Cardiac fibroblast (primary cell): Measurements from ENCODE around the gene CEP68.

Experiments
- DNase-seq, 2 donors: peaks; one replicate each; pipeline versions ENCODE4 v3.0.0 to v3.0.0-alpha.2; 2010; ENCODE audit warnings: low read depth in 2 of 2
- H3K4me3 ChIP-seq, 2 donors: replicated peaks in 1 of 2; 1 replicate in 1 of 2; 2 replicates in 1 of 2; pipeline ENCODE4 v1.5.1; 2011; ENCODE audit warnings: low read depth in 2 of 2, low read length in 2 of 2, mild to moderate bottlenecking in 2 of 2, moderate library complexity in 1 of 2
- TF ChIP-seq, protein P1 (sequence below): IDR thresholded peaks from one replicate; pipeline ENCODE4 v1.5.1; 2011; ENCODE audit warnings: low read depth, mild to moderate bottlenecking, low read length, inconsistent platforms

Gene CEP68

DNA sequence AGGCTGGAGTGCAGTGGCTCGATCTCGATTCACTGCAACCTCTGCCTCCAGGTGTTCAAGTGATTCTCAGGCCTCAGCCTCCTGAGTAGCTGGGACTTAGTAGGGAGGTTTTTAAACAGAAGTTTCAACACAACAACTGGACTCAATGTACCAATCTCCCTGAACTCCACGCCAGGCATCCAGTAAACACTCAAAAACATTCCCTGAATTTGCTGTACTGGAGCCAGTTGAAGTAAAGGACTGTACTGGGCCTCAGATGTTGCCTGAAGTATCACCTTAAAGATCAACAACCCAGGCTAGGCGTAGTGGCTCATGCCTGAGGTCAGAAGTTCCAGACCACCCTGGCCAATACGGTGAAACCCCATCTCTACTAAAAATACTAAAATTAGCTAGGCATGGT, 51.3 kb downstream of the CEP68 start:
- TF ChIP-seq, protein P1, sequence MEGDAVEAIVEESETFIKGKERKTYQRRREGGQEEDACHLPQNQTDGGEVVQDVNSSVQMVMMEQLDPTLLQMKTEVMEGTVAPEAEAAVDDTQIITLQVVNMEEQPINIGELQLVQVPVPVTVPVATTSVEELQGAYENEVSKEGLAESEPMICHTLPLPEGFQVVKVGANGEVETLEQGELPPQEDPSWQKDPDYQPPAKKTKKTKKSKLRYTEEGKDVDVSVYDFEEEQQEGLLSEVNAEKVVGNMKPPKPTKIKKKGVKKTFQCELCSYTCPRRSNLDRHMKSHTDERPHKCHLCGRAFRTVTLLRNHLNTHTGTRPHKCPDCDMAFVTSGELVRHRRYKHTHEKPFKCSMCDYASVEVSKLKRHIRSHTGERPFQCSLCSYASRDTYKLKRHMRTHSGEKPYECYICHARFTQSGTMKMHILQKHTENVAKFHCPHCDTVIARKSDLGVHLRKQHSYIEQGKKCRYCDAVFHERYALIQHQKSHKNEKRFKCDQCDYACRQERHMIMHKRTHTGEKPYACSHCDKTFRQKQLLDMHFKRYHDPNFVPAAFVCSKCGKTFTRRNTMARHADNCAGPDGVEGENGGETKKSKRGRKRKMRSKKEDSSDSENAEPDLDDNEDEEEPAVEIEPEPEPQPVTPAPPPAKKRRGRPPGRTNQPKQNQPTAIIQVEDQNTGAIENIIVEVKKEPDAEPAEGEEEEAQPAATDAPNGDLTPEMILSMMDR, result no peak
- no peak for DNase-seq
- H3K4me3 ChIP-seq, result no peak overlapping the region

DNA sequence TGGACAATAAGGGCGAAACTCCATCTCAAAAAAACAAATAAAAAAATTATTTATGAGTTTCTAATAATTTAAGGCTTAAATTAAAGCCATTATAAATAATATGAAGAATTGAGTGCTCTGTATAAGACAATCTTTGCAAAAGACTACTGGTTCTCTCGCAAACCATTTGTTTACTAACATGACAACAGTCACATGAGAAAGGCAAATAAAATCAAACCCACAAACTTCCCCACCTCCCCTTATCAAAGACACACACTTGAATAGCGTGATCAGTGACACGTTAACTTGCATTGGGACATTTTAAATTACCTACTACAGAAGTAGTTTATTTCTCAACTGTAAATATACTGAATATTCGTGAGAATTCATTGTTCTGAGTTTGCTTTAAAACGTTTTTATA, 52.6 kb downstream of the CEP68 start:
- TF ChIP-seq, protein P1, result no peak
- no peak for DNase-seq
- no peak overlapping the region for H3K4me3 ChIP-seq

DNA sequence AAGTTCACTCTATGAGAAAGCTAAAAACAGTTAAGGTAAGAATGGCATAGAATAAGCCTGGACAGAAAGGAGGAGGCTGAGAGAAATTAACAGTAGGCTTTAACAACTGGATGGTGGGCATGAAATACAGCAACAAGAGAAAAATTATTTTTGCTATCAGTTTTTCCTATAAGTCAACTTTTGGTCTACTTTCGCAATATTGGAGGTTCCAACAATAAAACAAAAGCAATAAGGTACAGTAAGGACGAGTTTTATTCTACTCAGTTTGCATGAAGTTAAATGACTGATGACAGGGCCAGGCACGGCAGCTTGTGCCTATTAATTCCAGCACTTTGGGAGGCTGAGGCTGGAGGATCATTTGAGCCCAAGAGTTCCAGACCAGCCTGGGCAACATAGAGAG, 56.4 kb downstream of the CEP68 start:
- DNase-seq, result no peak
- no peak overlapping the region for H3K4me3 ChIP-seq
- TF ChIP-seq, protein P1, result no peak

DNA sequence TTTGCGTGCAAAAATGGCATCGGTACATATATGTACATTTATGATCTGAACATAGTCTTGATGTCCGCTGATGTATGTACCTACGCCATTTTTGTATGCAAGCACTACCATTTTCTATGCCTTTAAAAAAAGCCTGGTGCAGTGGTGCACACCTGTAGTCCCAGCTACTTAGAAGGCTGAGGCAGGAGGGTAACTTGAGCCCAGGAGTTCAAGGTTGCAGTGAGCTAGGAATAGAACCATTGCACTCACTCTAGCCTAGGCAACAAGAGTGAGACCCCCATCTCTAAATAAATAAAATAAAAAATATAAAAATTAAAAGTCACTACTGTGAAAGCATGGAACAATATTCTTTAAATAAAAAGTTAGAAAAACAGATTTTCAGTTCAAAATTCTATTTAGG, 57.0 kb downstream of the CEP68 start:
- no peak for DNase-seq
- H3K4me3 ChIP-seq, result no peak overlapping the region
- TF ChIP-seq, protein P1, result no peak

DNA sequence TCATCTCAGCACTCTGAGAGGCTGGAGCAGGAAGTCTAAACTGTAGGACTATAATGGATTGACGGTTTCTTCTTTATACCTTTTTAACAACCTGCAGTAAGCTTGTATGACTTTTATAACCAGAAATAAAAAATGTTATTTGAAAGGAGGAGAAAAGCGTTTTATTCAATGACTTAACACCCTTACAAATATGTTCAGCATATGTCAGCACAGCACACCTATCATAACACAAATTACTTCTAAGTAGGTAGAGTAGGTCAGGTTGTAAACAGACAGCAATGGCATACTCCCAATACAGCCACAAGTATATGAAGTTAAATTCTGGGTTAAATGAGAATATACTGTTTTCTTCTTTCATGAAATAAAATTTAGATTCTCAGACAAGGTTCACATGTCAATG, 57.6 kb downstream of the CEP68 start:
- TF ChIP-seq, protein P1, result no peak
- no peak overlapping the region for H3K4me3 ChIP-seq
- DNase-seq, result no peak

DNA sequence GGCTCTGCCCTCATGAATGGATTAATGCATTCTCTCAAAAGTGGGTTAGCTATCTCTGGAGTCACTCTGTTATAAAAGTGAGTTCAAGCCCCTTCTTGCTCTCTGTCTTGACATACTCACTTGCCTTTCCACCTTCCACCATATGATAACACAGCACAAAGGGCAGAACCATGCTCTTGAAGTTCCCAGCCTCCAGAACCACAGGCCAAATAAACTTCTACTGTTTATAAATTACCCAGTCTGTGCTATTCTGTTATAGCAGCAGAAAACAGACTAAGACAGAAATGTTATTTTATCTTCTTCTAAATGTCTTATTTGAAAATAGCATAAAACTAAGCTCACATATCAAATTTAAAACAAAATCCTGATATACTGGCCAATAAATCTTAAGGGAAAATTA, 58.7 kb downstream of the CEP68 start:
- DNase-seq, result no peak

DNA sequence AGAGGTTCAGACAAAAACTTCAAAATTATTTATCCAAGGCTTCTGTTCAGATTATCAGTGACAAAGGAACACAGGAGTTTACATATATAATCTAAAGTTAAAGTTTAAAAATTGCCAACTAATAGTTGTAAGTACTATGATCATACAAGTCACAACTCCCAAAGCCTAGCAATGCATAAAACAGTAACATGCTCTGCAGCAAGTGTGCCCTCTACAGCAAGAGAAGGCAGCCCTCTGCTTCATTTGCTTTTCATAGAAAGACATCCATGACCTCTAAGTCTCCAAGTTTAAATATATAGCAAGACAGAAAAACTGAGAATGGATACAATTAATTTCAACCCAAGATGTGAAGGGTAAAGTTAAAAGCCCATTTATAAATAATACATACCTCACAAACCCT, 60.4 kb downstream of the CEP68 start:
- TF ChIP-seq, protein P1, result no peak
- H3K4me3 ChIP-seq, result no peak overlapping the region
- DNase-seq, result no peak

More for the DNA sequence above, 58.7 kb downstream of the CEP68 start:
- H3K4me3 ChIP-seq, result no peak overlapping the region
- TF ChIP-seq, protein P1, result no peak
